ENCODE measurements around the gene TRIM33. TPM values are rescaled to one million over a fixed set of nuclear protein-coding genes. Genes with fewer than 3 reads are reported as not detected.

TRIM33 gene
- total RNA-seq, 1 experiment from 2014 or later, result 53.8 TPM

GRCh38 chr1:114344656-114345055, 166.3 kb downstream of the TRIM33 start:
- no peak overlapping the region for H2BK120ac ChIP-seq (ENCODE audit: low read depth, low read length, poor library complexity, severe bottlenecking)
- no peak for TF ChIP-seq CTCF (conservative IDR thresholded peaks at IDR 0.05)
- no peak overlapping the region for H2BK12ac ChIP-seq (ENCODE audit: insufficient read length, low read depth, low read length)
- no peak overlapping the region for H3T11ph ChIP-seq (ENCODE audit: low read length)
- H3K9ac ChIP-seq (ENCODE audit: extremely low read depth, insufficient read length, low read length), result no peak overlapping the region
- no peak overlapping the region for H2BK5ac ChIP-seq (ENCODE audit: insufficient read length, low read length)
- no peaks in the 10 kb centered on the region for H3K79me1 ChIP-seq (ENCODE audit: insufficient read depth, low read depth, low read length, poor library complexity, severe bottlenecking)
- no peak overlapping the region for H4K8ac ChIP-seq (replicated peaks; ENCODE audit: insufficient read length, low read depth, low read length)
- no peak overlapping the region for H4K91ac ChIP-seq (ENCODE audit: insufficient read length, low read depth, low read length)
- no peaks in the 10 kb centered on the region for H3K79me2 ChIP-seq (ENCODE audit: insufficient read depth, low read length)
- H2BK15ac ChIP-seq (ENCODE audit: low read depth, low read length), result no peak overlapping the region
- Mint-ChIP-seq H3K27me3 (ENCODE audit: low read depth) (peaks cover 16% of the 10 kb centered on the region), H3K36me3 (ENCODE audit: insufficient read depth in 1 of 3, low read depth in 3 of 3) (no peaks in the 10 kb centered on the region; a peak in 1 of 7 replicates), H3K9me3 (no peaks in the 10 kb centered on the region; a peak in 1 of 5 replicates), H3K27ac (no peak overlapping the region), H3K4me3 (no peak overlapping the region), H3K4me1 (peaks cover 6 to 12% of the 10 kb centered on the region in 2 experiments)
- no peaks in the 10 kb centered on the region for H3K9me3 ChIP-seq (ENCODE audit: control insufficient read depth, low read depth, low read length)
- H3K27me3 ChIP-seq (ENCODE audit: insufficient read depth, low read length), result no peaks in the 10 kb centered on the region
- DNase-seq, result no peak
- no peak overlapping the region for H2AK5ac ChIP-seq (ENCODE audit: insufficient read length, low read length)
- H3K4me2 ChIP-seq (ENCODE audit: insufficient read depth, insufficient read length, low read length), result no peak overlapping the region
- H3K56ac ChIP-seq (ENCODE audit: insufficient read length, low read depth, low read length), result no peak overlapping the region
- H3K4ac ChIP-seq (ENCODE audit: low read depth, low read length), result no peak overlapping the region
- no CpG with 5 or more reads among the region's 4 CpGs for WGBS (ENCODE audit: extremely low coverage, insufficient read length, low lambda C conversion rate)
- no peak overlapping the region for H4K5ac ChIP-seq (ENCODE audit: insufficient read length, low read depth, low read length)
- no peak overlapping the region for H3K14ac ChIP-seq (ENCODE audit: insufficient read depth, low read length)
- H3K27ac ChIP-seq (ENCODE audit: insufficient read length, low read depth, low read length), result no peak overlapping the region
- H3K23me2 ChIP-seq (ENCODE audit: insufficient read length, low read depth, low read length, poor library complexity, severe bottlenecking), result peaks cover 8% of the 10 kb centered on the region
- H2AFZ ChIP-seq (ENCODE audit: low read length), result no peak overlapping the region
- H4K20me1 ChIP-seq (ENCODE audit: control insufficient read depth, insufficient read depth, insufficient read length), result no peaks in the 10 kb centered on the region
- no peak overlapping the region for H2BK20ac ChIP-seq (ENCODE audit: low read depth, low read length, poor library complexity, severe bottlenecking)
- H3K4me1 ChIP-seq (ENCODE audit: insufficient read depth, low read length), result no peaks in the 10 kb centered on the region; the same call in 1 of the 2 replicates
- H3K23ac ChIP-seq (ENCODE audit: insufficient read length, low read depth, low read length), result no peak overlapping the region
- no peak overlapping the region for H3K18ac ChIP-seq (ENCODE audit: insufficient read length, low read depth, low read length)

Other genes starting within 250 kb of the TRIM33 start
- 72.1 and 75.3 TPM in 2 replicates for gene BCAS2, start 70.4 kb upstream of the TRIM33 start, total RNA-seq (2021)
- 3.4 and 3.6 TPM in 2 replicates for gene DENND2C, start 158.8 kb upstream of the TRIM33 start, total RNA-seq (2021)
- not detected in 2 replicates for gene AMPD1, start 184.3 kb upstream of the TRIM33 start, total RNA-seq (2021)
- 72.9 and 73.4 TPM in 2 replicates for gene NRAS, start 205.6 kb upstream of the TRIM33 start, total RNA-seq (2021)
- 630 and 645 TPM in 2 replicates for gene CSDE1, start 246.8 kb upstream of the TRIM33 start, total RNA-seq (2021)

All from H9 (cell line).